GM06990 (cell line): Measurements from ENCODE around the gene MARK3.

ENCODE experiments used
- DNase-seq: peaks from one replicate; pipeline ENCODE4 v3.0.0-alpha.2; 2011; ENCODE audit not compliant: insufficient read length; ENCODE audit errors: extremely low read depth
- H3K27me3 ChIP-seq: replicated peaks from 2 replicates; pipeline ENCODE4 v1.6.0; 2011; ENCODE audit warnings: low read length; ENCODE audit not compliant: control insufficient read depth, insufficient read depth
- H3K36me3 ChIP-seq: 2 replicates; pipeline ENCODE4 v1.5.1; 2011; ENCODE audit warnings: low read length; ENCODE audit not compliant: control insufficient read depth, insufficient read depth
- H3K4me3 ChIP-seq: replicated peaks from 2 replicates; pipeline ENCODE4 v1.5.1; 2011; ENCODE audit warnings: low read depth, mild to moderate bottlenecking, control low read depth, low read length
- CTCF ChIP-seq: IDR thresholded peaks from 2 replicates; pipeline ENCODE4 v1.5.1; 2011; ENCODE audit warnings: low read length, control low read depth, mild to moderate bottlenecking, inconsistent platforms; ENCODE audit not compliant: insufficient read depth, poor library complexity, severe bottlenecking

The MARK3 gene

DNA sequence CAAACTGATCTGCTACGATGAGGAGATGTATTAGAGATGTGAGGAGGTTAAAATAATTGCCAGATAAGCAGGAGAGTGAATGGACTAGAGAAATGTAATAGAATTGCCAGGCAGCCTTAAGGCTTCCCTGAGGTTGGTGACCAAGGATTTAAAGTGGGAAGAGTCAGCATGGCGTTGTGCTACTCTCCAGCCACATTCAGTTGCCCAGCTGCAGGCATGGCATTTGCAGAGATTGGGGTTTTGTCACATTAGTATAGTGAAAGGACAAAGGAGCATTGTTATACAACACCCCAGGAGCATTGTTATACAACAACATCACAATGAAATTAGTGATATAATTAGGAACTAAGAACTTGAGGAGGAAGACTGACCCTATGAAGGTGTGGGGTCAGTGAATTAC is 31.7 kb downstream of the MARK3 start:
- no peak for DNase-seq
- TF ChIP-seq CTCF = no peak
- no peak overlapping the region for H3K4me3 ChIP-seq
- H3K27me3 ChIP-seq = no peaks in the 10 kb centered on the region
- peaks cover 2% of the 10 kb centered on the region for H3K36me3 ChIP-seq

GRCh38 chr14:103418481-103418818 is 33.2 kb downstream of the MARK3 start:
- H3K36me3 ChIP-seq = peaks cover 2% of the 10 kb centered on the region

GRCh38 chr14:103421556-103421955 is 36.3 kb downstream of the MARK3 start:
- peaks cover 2% of the 10 kb centered on the region for H3K36me3 ChIP-seq
- DNase-seq = no peak
- no peaks in the 10 kb centered on the region for H3K27me3 ChIP-seq
- TF ChIP-seq CTCF = no peak
- no peak overlapping the region for H3K4me3 ChIP-seq

More at GRCh38 chr14:103418481-103418818, 33.2 kb downstream of the MARK3 start:
- TF ChIP-seq CTCF = no peak
- H3K4me3 ChIP-seq = 0 out of 2 replicates have a peak overlapping the region, but pooled peaks have one; percentile 4
- no peaks in the 10 kb centered on the region for H3K27me3 ChIP-seq
- DNase-seq = no peak

DNA sequence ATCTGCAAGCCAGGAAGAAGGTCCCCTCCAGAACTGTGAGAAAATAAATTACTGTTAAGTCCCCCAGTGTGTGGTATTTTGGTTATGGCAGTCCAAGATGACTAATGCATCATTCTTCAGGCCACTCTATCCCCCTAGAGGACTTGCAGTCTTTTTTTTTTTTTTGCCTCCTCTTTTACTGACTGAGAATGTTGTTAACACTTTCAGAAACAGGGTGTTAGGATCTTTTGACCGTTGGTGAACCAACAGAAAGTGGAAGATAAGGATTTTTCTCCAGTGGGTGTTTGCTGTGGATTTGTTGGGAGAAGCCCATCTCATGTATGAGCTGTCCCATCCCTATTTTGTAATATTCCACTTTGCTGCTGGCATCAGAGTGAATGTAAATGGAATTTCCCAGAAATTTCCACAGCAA is 37.8 kb downstream of the MARK3 start:
- Histone ChIP-seq H3K27me3 (no peaks in the 10 kb centered on the region), H3K4me3 (no peak overlapping the region), H3K36me3 (peaks cover 2% of the 10 kb centered on the region)
- no peak for DNase-seq
- no peak for TF ChIP-seq CTCF

DNA sequence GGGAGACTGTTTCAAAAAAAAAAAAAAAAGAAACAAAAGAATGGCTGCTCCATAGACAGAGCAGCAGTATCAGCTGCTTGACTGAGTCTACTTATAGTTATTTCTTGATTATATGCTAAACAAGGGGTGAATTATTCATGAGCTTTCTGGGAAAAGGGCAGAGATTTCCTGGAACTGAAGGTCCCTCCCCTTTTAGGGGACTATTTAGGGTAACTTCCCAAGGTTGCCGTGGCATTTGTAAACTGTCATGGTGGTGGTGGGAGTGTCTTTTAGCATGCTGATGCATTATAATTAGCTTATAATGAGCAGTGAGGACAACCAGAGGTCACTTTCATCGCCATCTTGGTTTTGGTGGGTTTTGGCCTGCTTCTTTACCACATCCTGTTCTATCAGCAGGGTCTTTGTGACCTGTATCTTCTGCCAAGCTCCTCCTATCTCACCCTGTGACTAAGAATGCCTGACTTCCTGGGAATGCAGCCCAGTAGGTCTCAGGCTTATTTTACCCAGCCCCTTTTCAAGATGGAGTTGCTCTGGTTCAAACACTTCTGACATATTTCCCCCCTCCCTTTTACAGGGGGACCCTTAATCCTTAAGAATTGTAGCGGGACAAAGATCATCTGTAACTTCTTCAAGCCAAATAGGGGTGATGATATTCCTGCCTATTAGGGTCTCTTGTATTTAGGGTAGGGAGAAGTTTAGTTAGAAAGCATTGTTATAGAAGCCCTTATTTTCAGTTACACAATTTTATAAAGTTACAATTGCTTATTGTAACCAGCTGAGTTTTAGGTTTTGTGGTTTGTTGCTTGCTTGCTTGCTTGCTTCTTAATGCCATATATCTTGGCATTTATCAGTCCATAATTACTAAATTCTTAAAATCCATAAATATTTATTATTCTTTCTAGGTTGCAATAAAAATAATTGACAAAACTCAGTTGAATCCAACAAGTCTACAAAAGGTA is 42.5 kb downstream of the MARK3 start:
- Histone ChIP-seq H3K36me3 (peaks cover 2% of the 10 kb centered on the region; the same call in 1 of the 2 replicates), H3K4me3 (no peak overlapping the region), H3K27me3 (no peaks in the 10 kb centered on the region)
- no peak for DNase-seq
- no peak for TF ChIP-seq CTCF
